SK-N-SH (cell line): ENCODE data around the gene MLLT10. TPM values are rescaled to one million over a fixed set of nuclear protein-coding genes. Genes with fewer than 3 reads are reported as not detected.

Source experiments
- CTCF ChIA-PET: fragments of 300-600, 350-600 bp; formaldehyde crosslinking; extraction: SDS; loops from one replicate; lab custom pipeline; 2021; lab: Yijun Ruan, JAX
- POLR2A ChIA-PET: fragments of 350-600 bp; sonication (Branson Sonifier 250); formaldehyde crosslinking; extraction: SDS; loops from one replicate; lab custom pipeline; 2020; ENCODE audit warnings: antibody characterized with exemption, inconsistent platforms; lab: Yijun Ruan, JAX
- DNase-seq: peaks from one replicate; pipeline ENCODE4 v3.0.0; 2012
- H2AFZ ChIP-seq: fragments of 200-600 bp; sonication (generic); 2 replicates; pipeline ENCODE4 v1.8.1; 2016; ENCODE audit warnings: antibody characterized with exemption, mild to moderate bottlenecking, low read depth
- H3F3A ChIP-seq: fragments of 200-600 bp; sonication (generic); replicated peaks from 2 replicates; pipeline ENCODE3; 2016; ENCODE audit warnings: antibody characterized with exemption, mild to moderate bottlenecking; ENCODE audit not compliant: insufficient read depth
- H3K27ac ChIP-seq, 2 experiments: fragments of 200-500 bp in 1 of 2; fragments of 200-600 bp in 1 of 2; sonication (Bioruptor generic) in 1 of 2; sonication (generic), shearing (Covaris generic) in 1 of 2; 2 replicates each; pipeline versions ENCODE4 v1.5.1 to v1.6.1; 2014 to 2016; ENCODE audit warnings: low read depth in 2 of 2, inconsistent platforms in 1 of 2, low read length in 1 of 2, mild to moderate bottlenecking in 1 of 2, mixed read lengths in 1 of 2
- H3K27me3 ChIP-seq: fragments of 200-600 bp; sonication (generic), shearing (Covaris generic); 2 replicates; pipeline ENCODE4 v1.6.1; 2016; ENCODE audit warnings: mixed run types; ENCODE audit not compliant: insufficient read depth
- H3K36me3 ChIP-seq, 2 experiments: fragments of 200-500 bp in 1 of 2; fragments of 200-600 bp in 1 of 2; sonication (Bioruptor generic) in 1 of 2; sonication (generic) in 1 of 2; replicated peaks in 1 of 2; 2 replicates each; pipeline versions ENCODE3 to v1.5.1; 2014 to 2016; ENCODE audit warnings: low read length in 1 of 2, mild to moderate bottlenecking in 1 of 2; ENCODE audit not compliant: insufficient read depth in 2 of 2, control insufficient read depth in 1 of 2
- H3K4me1 ChIP-seq, 2 experiments: fragments of 200-500 bp in 1 of 2; fragments of 200-600 bp in 1 of 2; sonication (Bioruptor generic) in 1 of 2; sonication (generic), shearing (Covaris generic) in 1 of 2; 2 replicates each; pipeline versions ENCODE4 v1.5.1 to v1.6.1; 2014 to 2016; ENCODE audit warnings: low read depth in 1 of 2, low read length in 1 of 2, mixed run types in 1 of 2; ENCODE audit not compliant: insufficient read depth in 2 of 2, control insufficient read depth in 1 of 2
- H3K4me2 ChIP-seq: fragments of 200-600 bp; sonication (generic), shearing (Covaris generic); 2 replicates; pipeline ENCODE4 v1.6.1; 2017; ENCODE audit warnings: mixed run types
- H3K4me3 ChIP-seq, 2 experiments: fragments of 200-500 bp in 1 of 2; fragments of 200-600 bp in 1 of 2; sonication (Bioruptor generic) in 1 of 2; sonication (generic), shearing (Covaris generic) in 1 of 2; 2 replicates each; pipeline versions ENCODE4 v1.5.1 to v1.8.1; 2014 to 2016; ENCODE audit warnings: low read depth in 2 of 2, inconsistent platforms in 1 of 2, low read length in 1 of 2, mild to moderate bottlenecking in 1 of 2, mixed read lengths in 1 of 2, moderate library complexity in 1 of 2
- H3K79me2 ChIP-seq: fragments of 200-600 bp; sonication (generic); 2 replicates; pipeline ENCODE4 v1.8.1; 2017; ENCODE audit warnings: mild to moderate bottlenecking; ENCODE audit not compliant: insufficient read depth
- H3K9ac ChIP-seq: fragments of 200-600 bp; sonication (generic); 2 replicates; pipeline ENCODE4 v1.6.1; 2017; ENCODE audit warnings: mixed run types
- H3K9me2 ChIP-seq: fragments of 200-600 bp; sonication (generic); 2 replicates; pipeline ENCODE4 v1.6.1; 2017; ENCODE audit warnings: mixed run types
- H3K9me3 ChIP-seq: fragments of 200-600 bp; sonication (generic); 2 replicates; pipeline ENCODE4 v1.6.1; 2017; ENCODE audit warnings: mixed run types, mild to moderate bottlenecking, moderate library complexity
- H4K20me1 ChIP-seq: fragments of 200-600 bp; sonication (generic); 2 replicates; pipeline ENCODE4 v1.6.1; 2017; ENCODE audit warnings: mild to moderate bottlenecking, mixed run types; ENCODE audit not compliant: insufficient read depth
- EP300 ChIP-seq, 2 experiments: IDR thresholded peaks; 2 replicates each; pipeline versions ENCODE4 v1.4.0 to v1.6.1; 2012; ENCODE audit warnings: borderline replicate concordance in 1 of 2, low read depth in 1 of 2, low read length in 1 of 2
- FOSL2 ChIP-seq: IDR thresholded peaks from 2 replicates; pipeline ENCODE4 v1.4.0; 2012; ENCODE audit warnings: low read depth, mild to moderate bottlenecking, moderate library complexity, borderline replicate concordance
- FOXM1 ChIP-seq: IDR thresholded peaks from 2 replicates; pipeline ENCODE4 v1.4.0; 2012; ENCODE audit warnings: low read depth, mild to moderate bottlenecking
- JUND ChIP-seq: IDR thresholded peaks from 2 replicates; pipeline ENCODE4 v1.4.0; 2012
- MEF2A ChIP-seq: IDR thresholded peaks from 2 replicates; pipeline ENCODE4 v1.4.0; 2012; ENCODE audit warnings: low read depth, borderline replicate concordance
- MXI1 ChIP-seq: IDR thresholded peaks from 2 replicates; pipeline ENCODE4 v1.6.1; 2012; ENCODE audit warnings: mild to moderate bottlenecking, low read depth, low read length, improper control_type of control experiment
- NRF1 ChIP-seq: IDR thresholded peaks from 2 replicates; pipeline ENCODE4 v1.6.1; 2012; ENCODE audit warnings: low read depth, mild to moderate bottlenecking, low read length
- PBX3 ChIP-seq: IDR thresholded peaks from 2 replicates; pipeline ENCODE4; 2012
- RCOR1 ChIP-seq: fragments of 150-350 bp; IDR thresholded peaks from 2 replicates; pipeline ENCODE4 v1.6.1; 2017; ENCODE audit warnings: antibody characterized with exemption, low read length
- REST ChIP-seq: IDR thresholded peaks from 2 replicates; pipeline ENCODE4 v1.6.1; 2012; ENCODE audit warnings: mild to moderate bottlenecking, low read depth, low read length, moderate library complexity
- RXRA ChIP-seq: IDR thresholded peaks from 2 replicates; pipeline ENCODE4 v1.4.0; 2012; ENCODE audit warnings: low read depth, mild to moderate bottlenecking, borderline replicate concordance
- SIN3A ChIP-seq: IDR thresholded peaks from 2 replicates; pipeline ENCODE4 v1.6.1; 2012; ENCODE audit warnings: low read depth, mild to moderate bottlenecking, low read length, moderate library complexity, borderline replicate concordance
- TAF1 ChIP-seq: IDR thresholded peaks from 2 replicates; pipeline ENCODE4 v1.6.1; 2012; ENCODE audit warnings: low read depth, mild to moderate bottlenecking, low read length, moderate library complexity, borderline replicate concordance
- USF1 ChIP-seq: IDR thresholded peaks from 2 replicates; pipeline ENCODE4 v1.4.0; 2012; ENCODE audit warnings: low read depth, borderline replicate concordance
- WGBS: methylation state at CpG from one replicate; pipeline ENCODE4 v1.1.6; 2017; ENCODE audit warnings: low lambda C conversion rate; 5-methylcytosine and 5-hydroxymethylcytosine counted together
- polyA plus RNA-seq, 3 experiments: library from polyadenylated mRNA; depleted of rRNA; stranded (reverse); fragments of >200 nt; gene quantifications; 2 replicates each; pipeline ENCODE4 v1.2.3, GENCODE V29; 2012
- TF ChIP-seq, protein P1 (sequence below): fragments of 200-600 bp; sonication (generic); IDR thresholded peaks from 2 replicates; pipeline ENCODE4 v1.6.1; 2017; ENCODE audit warnings: antibody characterized with exemption, mild to moderate bottlenecking, moderate library complexity
- TF ChIP-seq, protein P2 (sequence below): fragments of 150-350 bp; IDR thresholded peaks from 2 replicates; pipeline ENCODE4 v1.6.1; 2016; ENCODE audit warnings: mild to moderate bottlenecking, low read depth, low read length
- TF ChIP-seq, protein P3 (sequence below): IDR thresholded peaks from 2 replicates; pipeline ENCODE4 v1.4.0; 2012; ENCODE audit warnings: low read depth

MLLT10 gene
- polyA plus RNA-seq, 1 of the 3 experiments (the other 2 are of a cell fraction), result 26.0 TPM

GRCh38 chr10:21649454-21649872 lies 115.4 kb downstream of the MLLT10 start:
- H3K27me3 ChIP-seq, result no peaks in the 10 kb centered on the region
- peaks cover 12% of the 10 kb centered on the region for H4K20me1 ChIP-seq
- TF ChIP-seq MEF2A (no peak), JUND (no peak), REST (no peak), FOXM1 (no peak), EP300 (IDR thresholded peaks at IDR 0.05; ENCODE audit: borderline replicate concordance in 1 of 2, low read depth in 1 of 2, low read length in 1 of 2) (no peak), RCOR1 (no peak), TAF1 (no peak), RXRA (no peak), NRF1 (no peak), FOSL2 (no peak), PBX3 (no peak), MXI1 (no peak), USF1 (no peak), SIN3A (no peak)
- TF ChIP-seq, protein P1, sequence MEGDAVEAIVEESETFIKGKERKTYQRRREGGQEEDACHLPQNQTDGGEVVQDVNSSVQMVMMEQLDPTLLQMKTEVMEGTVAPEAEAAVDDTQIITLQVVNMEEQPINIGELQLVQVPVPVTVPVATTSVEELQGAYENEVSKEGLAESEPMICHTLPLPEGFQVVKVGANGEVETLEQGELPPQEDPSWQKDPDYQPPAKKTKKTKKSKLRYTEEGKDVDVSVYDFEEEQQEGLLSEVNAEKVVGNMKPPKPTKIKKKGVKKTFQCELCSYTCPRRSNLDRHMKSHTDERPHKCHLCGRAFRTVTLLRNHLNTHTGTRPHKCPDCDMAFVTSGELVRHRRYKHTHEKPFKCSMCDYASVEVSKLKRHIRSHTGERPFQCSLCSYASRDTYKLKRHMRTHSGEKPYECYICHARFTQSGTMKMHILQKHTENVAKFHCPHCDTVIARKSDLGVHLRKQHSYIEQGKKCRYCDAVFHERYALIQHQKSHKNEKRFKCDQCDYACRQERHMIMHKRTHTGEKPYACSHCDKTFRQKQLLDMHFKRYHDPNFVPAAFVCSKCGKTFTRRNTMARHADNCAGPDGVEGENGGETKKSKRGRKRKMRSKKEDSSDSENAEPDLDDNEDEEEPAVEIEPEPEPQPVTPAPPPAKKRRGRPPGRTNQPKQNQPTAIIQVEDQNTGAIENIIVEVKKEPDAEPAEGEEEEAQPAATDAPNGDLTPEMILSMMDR, result no peak
- TF ChIP-seq, protein P2, sequence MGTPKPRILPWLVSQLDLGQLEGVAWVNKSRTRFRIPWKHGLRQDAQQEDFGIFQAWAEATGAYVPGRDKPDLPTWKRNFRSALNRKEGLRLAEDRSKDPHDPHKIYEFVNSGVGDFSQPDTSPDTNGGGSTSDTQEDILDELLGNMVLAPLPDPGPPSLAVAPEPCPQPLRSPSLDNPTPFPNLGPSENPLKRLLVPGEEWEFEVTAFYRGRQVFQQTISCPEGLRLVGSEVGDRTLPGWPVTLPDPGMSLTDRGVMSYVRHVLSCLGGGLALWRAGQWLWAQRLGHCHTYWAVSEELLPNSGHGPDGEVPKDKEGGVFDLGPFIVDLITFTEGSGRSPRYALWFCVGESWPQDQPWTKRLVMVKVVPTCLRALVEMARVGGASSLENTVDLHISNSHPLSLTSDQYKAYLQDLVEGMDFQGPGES, result no peak
- TF ChIP-seq, protein P3, sequence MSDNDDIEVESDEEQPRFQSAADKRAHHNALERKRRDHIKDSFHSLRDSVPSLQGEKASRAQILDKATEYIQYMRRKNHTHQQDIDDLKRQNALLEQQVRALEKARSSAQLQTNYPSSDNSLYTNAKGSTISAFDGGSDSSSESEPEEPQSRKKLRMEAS, result no peak
- H3K9ac ChIP-seq, result no peak overlapping the region
- peaks cover 83% of the 10 kb centered on the region for H3K79me2 ChIP-seq
- ChIA-PET POLR2A (no interaction called here), CTCF (interaction anchor here (1.2 to 2.0 kb wide), 2 partner anchors 82 to 153 kb away, joined by 5 to 6 read pairs; no protein-coding TSS in a partner anchor)
- peak overlapping the region in 1 of 2 experiments; percentile 41; a peak in 1 of 4 replicates for H3K27ac ChIP-seq
- H3K9me2 ChIP-seq, result no peaks in the 10 kb centered on the region
- no peak overlapping the region for H3K4me3 ChIP-seq
- no peak for DNase-seq
- peaks cover 0 to 9% of the 10 kb centered on the region in 2 experiments; a peak in 2 of 4 replicates for H3K4me1 ChIP-seq
- 95% methylated on average over 5 of the region's 5 CpGs for WGBS
- no peak overlapping the region for H2AFZ ChIP-seq
- H3K9me3 ChIP-seq, result no peaks in the 10 kb centered on the region
- H3K4me2 ChIP-seq, result no peak overlapping the region
- H3K36me3 ChIP-seq, result peaks cover 14 to 20% of the 10 kb centered on the region in 2 experiments
- no peaks in the 10 kb centered on the region for H3F3A ChIP-seq
